Measurements from ENCODE around the gene IFIT2.
"Not testable (repeated sequence)": the region's sequence is repeated elsewhere in the genome, so short reads cannot be mapped to it uniquely, and the experiment has no call there.

Gene IFIT2

GRCh38 chr10:89301721-89302445 is at the start of gene IFIT2:
IFIT2 (plus strand) TSS chr10:89302046; CDS start chr10:89302124, 78 bp downstream.
- no peak for DNase-seq (ENCODE audit: low read depth in 3 of 3, low spot score in 1 of 3)

- no peak for DNase-seq (ENCODE audit: low read depth in 3 of 3, low spot score in 1 of 3)
Observed at GRCh38 chr10:89252225-89252585, 49.6 kb upstream of the IFIT2 start.

GRCh38 chr10:89255091-89255579 is 46.7 kb upstream of the IFIT2 start:
- DNase-seq (ENCODE audit: low read depth in 3 of 3, low spot score in 1 of 3) = not testable (repeated sequence)

GRCh38 chr10:89255793-89256192 is 46.1 kb upstream of the IFIT2 start:
- DNase-seq (ENCODE audit: low read depth in 3 of 3, low spot score in 1 of 3) = no peak

- DNase-seq (ENCODE audit: low read depth in 3 of 3, low spot score in 1 of 3) = no peak
Observed at GRCh38 chr10:89256340-89256739, 45.5 kb upstream of the IFIT2 start.

GRCh38 chr10:89256962-89257361 is 44.9 kb upstream of the IFIT2 start:
- no peak for DNase-seq (ENCODE audit: low read depth in 3 of 3, low spot score in 1 of 3)

GRCh38 chr10:89257581-89257980 is 44.3 kb upstream of the IFIT2 start:
- no peak for DNase-seq (ENCODE audit: low read depth in 3 of 3, low spot score in 1 of 3)

GRCh38 chr10:89258881-89259280 is 43.0 kb upstream of the IFIT2 start:
- no peak for DNase-seq (ENCODE audit: low read depth in 3 of 3, low spot score in 1 of 3)

- no peak for DNase-seq (ENCODE audit: low read depth in 3 of 3, low spot score in 1 of 3)
Observed at GRCh38 chr10:89262086-89263051, 39.5 kb upstream of the IFIT2 start.

GRCh38 chr10:89263091-89263490 is 38.8 kb upstream of the IFIT2 start:
- no peak for DNase-seq (ENCODE audit: low read depth in 3 of 3, low spot score in 1 of 3)

- DNase-seq (ENCODE audit: low read depth in 3 of 3, low spot score in 1 of 3) = no peak
Observed at GRCh38 chr10:89263531-89263930, 38.3 kb upstream of the IFIT2 start.

GRCh38 chr10:89266721-89267453 is 35.0 kb upstream of the IFIT2 start:
- DNase-seq (ENCODE audit: low read depth in 3 of 3, low spot score in 1 of 3) = no peak

- no peak for DNase-seq (ENCODE audit: low read depth in 3 of 3, low spot score in 1 of 3)
Observed at GRCh38 chr10:89269433-89270152, 32.3 kb upstream of the IFIT2 start.

- DNase-seq (ENCODE audit: low read depth in 3 of 3, low spot score in 1 of 3) = no peak
Observed at GRCh38 chr10:89270153-89270483, 31.7 kb upstream of the IFIT2 start.

GRCh38 chr10:89271532-89271931 is 30.3 kb upstream of the IFIT2 start:
- DNase-seq (ENCODE audit: low read depth in 3 of 3, low spot score in 1 of 3) = no peak

GRCh38 chr10:89273680-89274079 is 28.2 kb upstream of the IFIT2 start:
- no peak for DNase-seq (ENCODE audit: low read depth in 3 of 3, low spot score in 1 of 3)

GRCh38 chr10:89274928-89275327 is 26.9 kb upstream of the IFIT2 start:
- DNase-seq (ENCODE audit: low read depth in 3 of 3, low spot score in 1 of 3) = no peak

- no peak for DNase-seq (ENCODE audit: low read depth in 3 of 3, low spot score in 1 of 3)
Observed at GRCh38 chr10:89275383-89275782, 26.5 kb upstream of the IFIT2 start.

GRCh38 chr10:89278034-89278535 is 23.8 kb upstream of the IFIT2 start:
- no peak for DNase-seq (ENCODE audit: low read depth in 3 of 3, low spot score in 1 of 3)

- no peak for DNase-seq (ENCODE audit: low read depth in 3 of 3, low spot score in 1 of 3)
Observed at GRCh38 chr10:89278900-89279392, 22.9 kb upstream of the IFIT2 start.
